Motor neuron (in vitro differentiated cells): ENCODE results near the gene SPAG7. TPM values are rescaled to one million over a fixed set of nuclear protein-coding genes. Genes with fewer than 3 reads are reported as not detected.
"Not testable (repeated sequence)": the region's sequence is repeated elsewhere in the genome, so short reads cannot be mapped to it uniquely, and the experiment has no call there.

ENCODE experiments used
- ATAC-seq, 8 experiments: fragments of 200-7000 bp; cut with Tn5 transposase; replicated peaks in 6 of 8; 2 replicates each; pipeline ENCODE4 v1.8.0; 2021; ENCODE audit warnings: mild to moderate bottlenecking in 8 of 8, moderate library complexity in 8 of 8
- H3K27ac ChIP-seq, 2 donors: fragments of 250-450 bp; sonication (Bioruptor Pico); 2 replicates each; pipeline ENCODE4 v1.9.0; 2021; ENCODE audit warnings: antibody characterized with exemption in 2 of 2, mild to moderate bottlenecking in 2 of 2, moderate library complexity in 1 of 2
- H3K4me1 ChIP-seq, 2 donors: fragments of 250-450 bp; sonication (Bioruptor Pico); replicated peaks in 1 of 2; 2 replicates each; pipeline ENCODE4 v1.6.1; 2021; ENCODE audit warnings: antibody characterized with exemption in 2 of 2, mild to moderate bottlenecking in 2 of 2, moderate library complexity in 1 of 2
- H3K4me3 ChIP-seq, 5 donors: fragments of 250-450 bp; sonication (Bioruptor Pico); 2 replicates each; pipeline ENCODE4 v1.9.0; 2021; ENCODE audit warnings: antibody characterized with exemption in 5 of 5, mild to moderate bottlenecking in 5 of 5, moderate library complexity in 4 of 5
- WGBS, 10 experiments: fragments of 450-650 bp; shearing (Covaris generic); methylation state at CpG; one replicate each; pipeline ENCODE4 v1.0.0; 2022; 5-methylcytosine and 5-hydroxymethylcytosine counted together
- in situ Hi-C, 9 experiments: fragments of 400-800 bp; cut with MboI; loops; one replicate each; pipeline ENCODE4 v1.15.0; 2021; ENCODE audit warnings: low sequenced_read_pairs in 9 of 9, low pct_unique_long_range_greater_than_20kb in 2 of 9; ENCODE audit not compliant: unreplicated experiment in 9 of 9
- total RNA-seq, 8 experiments: library from RNA; unstranded; fragments of 300-600 nt; gene quantifications; 2 replicates each; pipeline versions ENCODE4 v1.2.3 to v1.2.4, GENCODE V29; 2022

Gene SPAG7
- total RNA-seq, 8 experiments from 2014 or later, result 62.9 to 128 (median 87.9) TPM

DNA sequence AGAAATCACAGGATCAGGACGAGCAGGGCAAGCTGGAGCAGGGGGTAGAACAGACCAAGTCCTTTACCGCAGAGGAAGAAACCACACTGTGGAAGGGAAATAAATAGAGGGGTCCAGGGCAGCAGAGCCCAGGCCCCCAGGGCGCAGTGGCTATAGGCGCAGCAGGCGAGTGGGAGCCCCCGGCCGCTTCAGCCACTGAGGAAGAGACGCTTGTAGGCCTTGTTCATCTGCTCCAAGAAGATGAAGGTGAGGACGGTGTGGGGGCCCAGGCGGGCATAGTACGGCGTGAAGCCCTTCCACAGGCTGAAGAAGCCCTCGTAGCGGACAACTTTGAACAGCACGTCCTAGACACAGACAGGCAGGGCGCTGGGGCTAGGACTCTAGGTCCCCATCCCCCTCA lies 30.1 kb downstream of the SPAG7 start:
- Histone ChIP-seq H3K4me3 (no peak overlapping the region), H3K27ac (no peak overlapping the region), H3K4me1 (peaks cover 14 to 16% of the 10 kb centered on the region in 2 donors)
- ATAC-seq, result no peak
- WGBS, 10 experiments, result 0 to 100% (median 98%) methylated on average over 1 to 10 of the region's 16 CpGs; no CpG with 5 or more reads in 6 of the 10 experiments
- in situ Hi-C loops, result no loop called here

DNA sequence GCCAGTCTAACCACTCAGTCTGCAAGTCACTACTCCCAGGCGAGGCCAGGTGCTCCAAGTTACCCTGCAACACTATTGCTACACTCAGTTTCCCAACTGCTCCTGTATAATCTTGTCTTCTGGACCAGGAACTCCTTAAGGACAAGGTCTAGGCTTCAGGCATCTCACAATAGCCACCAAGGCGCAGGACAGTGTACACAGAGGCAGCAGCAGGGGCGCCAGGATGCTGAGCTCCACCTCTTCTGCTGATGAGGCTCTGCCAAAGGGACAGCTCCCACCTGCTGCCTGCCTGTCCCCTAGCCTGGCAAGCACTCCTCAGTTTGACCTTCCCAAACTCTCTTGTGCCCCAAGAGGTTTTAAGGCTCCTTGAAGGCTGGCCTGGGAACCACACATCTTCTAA lies 31.2 kb downstream of the SPAG7 start:
- WGBS, 10 experiments, result 20 to 100% (median 100%) methylated on average over 1 to 2 of the region's 3 CpGs; no CpG with 5 or more reads in 5 of the 10 experiments
- Histone ChIP-seq H3K4me1 (peaks cover 10 to 13% of the 10 kb centered on the region in 2 donors), H3K27ac (no peak overlapping the region), H3K4me3 (no peak overlapping the region)
- no peak for ATAC-seq
- in situ Hi-C loops, result no loop called here

DNA sequence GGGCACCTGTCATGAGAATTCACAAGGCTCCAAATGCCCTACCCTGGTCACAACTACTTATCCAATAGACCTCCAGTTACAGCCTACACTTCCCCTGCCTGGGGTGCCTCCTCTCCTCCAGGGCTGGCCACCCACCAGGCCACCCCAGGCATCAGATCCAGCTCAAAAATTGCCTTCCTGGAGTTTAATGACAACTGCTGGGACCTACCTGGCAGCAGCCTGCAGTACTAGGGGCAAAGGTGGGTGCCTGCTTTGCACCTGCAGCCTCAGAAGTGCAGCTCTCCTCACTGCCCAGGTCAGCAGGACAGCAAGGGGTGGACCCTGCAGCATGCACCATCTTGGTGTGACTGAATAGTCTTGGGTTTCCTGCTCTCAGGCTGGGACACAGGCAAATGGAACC lies 32.0 kb downstream of the SPAG7 start:
- in situ Hi-C loops, result no loop called here
- Histone ChIP-seq H3K4me1 (peaks cover 6 to 8% of the 10 kb centered on the region in 2 donors), H3K27ac (no peak overlapping the region), H3K4me3 (no peak overlapping the region)
- ATAC-seq, result no peak

DNA sequence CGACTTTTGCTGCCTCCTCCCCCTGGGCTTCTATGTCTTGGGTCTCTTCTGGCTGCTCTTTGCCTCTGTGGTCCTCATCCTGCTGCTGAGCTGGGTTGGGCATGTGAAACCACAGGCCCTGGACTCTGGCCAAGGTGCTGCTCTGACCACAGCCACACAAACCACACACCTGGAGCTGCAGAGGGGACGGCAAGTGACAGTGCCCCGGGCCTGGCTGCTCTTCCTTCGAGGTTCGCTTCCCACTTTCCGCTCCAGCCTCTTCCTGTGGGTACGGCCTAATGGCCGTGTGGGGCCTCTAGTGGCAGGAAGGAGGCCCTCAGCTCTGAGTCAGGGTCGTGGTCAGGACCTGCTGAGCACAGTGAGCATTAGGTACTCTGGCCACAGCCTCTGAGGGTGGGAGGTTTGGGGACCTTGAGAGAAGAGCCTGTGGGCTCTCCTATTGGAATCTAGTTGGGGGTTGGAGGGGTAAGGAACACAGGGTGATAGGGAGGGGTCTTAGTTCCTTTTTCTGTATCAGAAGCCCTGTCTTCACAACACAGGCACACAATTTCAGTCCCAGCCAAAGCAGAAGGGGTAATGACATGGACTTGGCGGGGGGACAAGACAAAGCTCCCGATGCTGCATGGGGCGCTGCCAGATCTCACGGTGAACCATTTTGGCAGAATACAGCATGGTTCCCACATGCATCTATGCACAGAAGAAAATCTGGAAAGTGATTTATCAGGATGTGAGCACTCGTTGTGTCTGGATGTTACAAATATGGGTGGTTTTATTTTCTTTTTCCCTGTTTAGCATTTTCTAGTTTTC lies 33.2 kb downstream of the SPAG7 start:
- no peak overlapping the region for H3K4me3 ChIP-seq
- ATAC-seq, result peak in 3 of 8 experiments; percentile 48 to 76 (median 52)
- 8 to 100% (median 56%) methylated on average over 1 to 4 of the region's 14 CpGs; no CpG with 5 or more reads in 2 of the 10 experiments for WGBS, 10 experiments
- peaks cover 6 to 8% of the 10 kb centered on the region in 2 donors for H3K4me1 ChIP-seq
- H3K27ac ChIP-seq, result no peak overlapping the region
- in situ Hi-C loops, result no loop called here

DNA sequence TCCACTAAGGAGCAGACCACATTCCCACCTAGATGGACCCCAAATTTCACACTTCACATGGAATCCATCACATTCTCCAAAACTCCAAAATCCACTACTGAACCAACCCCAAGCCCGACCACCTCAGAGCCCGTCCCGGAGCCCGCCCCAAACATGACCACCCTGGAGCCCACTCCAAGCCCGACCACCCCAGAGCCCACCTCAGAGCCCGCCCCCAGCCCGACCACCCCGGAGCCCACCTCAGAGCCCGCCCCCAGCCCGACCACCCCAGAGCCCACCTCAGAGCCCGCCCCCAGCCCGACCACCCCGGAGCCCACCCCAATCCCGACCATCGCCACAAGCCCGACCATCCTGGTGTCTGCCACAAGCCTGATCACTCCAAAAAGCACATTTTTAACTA lies 34.0 kb downstream of the SPAG7 start:
- Histone ChIP-seq H3K4me3 (no peak overlapping the region), H3K4me1 (peaks cover 3 to 4% of the 10 kb centered on the region in 2 donors), H3K27ac (no peak overlapping the region)
- ATAC-seq, result no peak
- in situ Hi-C loops, result no loop called here
- no CpG with 5 or more reads among the region's 16 CpGs for WGBS, 10 experiments

DNA sequence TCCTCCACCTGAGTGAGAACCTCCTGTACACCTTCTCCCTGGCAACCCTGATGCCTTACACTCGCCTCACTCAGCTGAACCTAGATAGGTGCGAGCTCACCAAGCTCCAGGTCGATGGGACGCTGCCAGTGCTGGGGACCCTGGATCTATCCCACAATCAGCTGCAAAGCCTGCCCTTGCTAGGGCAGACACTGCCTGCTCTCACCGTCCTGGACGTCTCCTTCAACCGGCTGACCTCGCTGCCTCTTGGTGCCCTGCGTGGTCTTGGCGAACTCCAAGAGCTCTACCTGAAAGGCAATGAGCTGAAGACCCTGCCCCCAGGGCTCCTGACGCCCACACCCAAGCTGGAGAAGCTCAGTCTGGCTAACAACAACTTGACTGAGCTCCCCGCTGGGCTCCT lies 34.9 kb downstream of the SPAG7 start:
- no peak for ATAC-seq
- in situ Hi-C loops, result no loop called here
- Histone ChIP-seq H3K27ac (no peak overlapping the region), H3K4me1 (no peaks in the 10 kb centered on the region), H3K4me3 (no peak overlapping the region)
- WGBS, 10 experiments, result 80 to 90% (median 83%) methylated on average over 1 to 8 of the region's 12 CpGs; no CpG with 5 or more reads in 5 of the 10 experiments

DNA sequence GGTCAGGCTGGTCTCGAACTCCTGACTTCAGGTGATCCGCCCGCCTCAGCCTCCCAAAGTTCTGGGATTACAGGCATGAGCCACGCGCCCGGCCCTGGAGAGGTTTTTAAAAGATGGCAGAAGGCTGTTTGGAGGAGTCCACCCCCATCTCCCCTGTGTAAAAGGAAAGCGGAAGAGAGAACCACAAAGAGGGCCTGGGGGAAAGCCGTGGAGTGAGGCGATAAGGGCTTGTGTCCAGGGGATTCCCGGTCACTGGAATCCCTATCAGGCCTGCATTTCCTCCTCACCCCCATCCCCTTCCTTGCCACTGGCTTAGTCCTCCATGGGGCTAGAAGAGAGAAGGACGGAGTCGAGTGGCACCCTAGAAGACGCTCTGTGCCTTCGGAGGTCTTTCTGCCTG lies 35.7 kb downstream of the SPAG7 start, which contains the start of gene GP1BA:
GP1BA (plus strand) TSS at position 315 of the 400 bp plus-strand sequence. CDS start 328 bp downstream, outside the sequence.
- Histone ChIP-seq H3K4me3 (no peak within 1 kb of the TSS), H3K4me1 (peaks cover 0 to 2% of the 10 kb centered on the region in 2 donors), H3K27ac (no peak within 1 kb of the TSS)
- 88 to 100% (median 93%) methylated on average over 1 to 6 of the region's 14 CpGs; no CpG with 5 or more reads in 5 of the 10 experiments for WGBS, 10 experiments
- ATAC-seq, result no peak
- in situ Hi-C loops, result no loop called here

DNA sequence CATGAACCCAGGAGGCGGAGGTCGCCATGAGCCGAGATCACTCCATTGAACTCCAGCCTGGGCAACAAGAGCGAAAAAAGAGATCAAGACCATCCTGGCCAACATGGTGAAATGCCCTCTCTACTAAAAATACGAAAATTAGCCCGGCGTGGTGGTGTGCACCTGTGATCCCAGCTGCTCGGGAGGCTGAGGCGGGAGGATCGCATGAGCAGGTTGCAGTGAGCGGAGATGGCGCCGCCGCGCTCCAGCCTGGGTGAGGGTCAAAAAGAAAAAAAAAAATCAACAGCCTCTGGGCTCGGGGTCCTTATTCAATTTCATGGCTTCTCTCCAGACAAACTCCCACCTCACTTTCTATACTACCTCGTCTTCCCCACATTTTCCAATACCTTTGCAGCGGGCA lies 38.7 kb downstream of the SPAG7 start:
- in situ Hi-C loops, result no loop called here
- H3K4me3 ChIP-seq, result no peak overlapping the region
- H3K27ac ChIP-seq, result no peak overlapping the region
- ATAC-seq, result no peak
- WGBS, 10 experiments, result 79 to 100% (median 96%) methylated on average over 2 to 10 of the region's 18 CpGs; no CpG with 5 or more reads in 2 of the 10 experiments
- peaks cover 0 to 3% of the 10 kb centered on the region in 2 donors for H3K4me1 ChIP-seq

DNA sequence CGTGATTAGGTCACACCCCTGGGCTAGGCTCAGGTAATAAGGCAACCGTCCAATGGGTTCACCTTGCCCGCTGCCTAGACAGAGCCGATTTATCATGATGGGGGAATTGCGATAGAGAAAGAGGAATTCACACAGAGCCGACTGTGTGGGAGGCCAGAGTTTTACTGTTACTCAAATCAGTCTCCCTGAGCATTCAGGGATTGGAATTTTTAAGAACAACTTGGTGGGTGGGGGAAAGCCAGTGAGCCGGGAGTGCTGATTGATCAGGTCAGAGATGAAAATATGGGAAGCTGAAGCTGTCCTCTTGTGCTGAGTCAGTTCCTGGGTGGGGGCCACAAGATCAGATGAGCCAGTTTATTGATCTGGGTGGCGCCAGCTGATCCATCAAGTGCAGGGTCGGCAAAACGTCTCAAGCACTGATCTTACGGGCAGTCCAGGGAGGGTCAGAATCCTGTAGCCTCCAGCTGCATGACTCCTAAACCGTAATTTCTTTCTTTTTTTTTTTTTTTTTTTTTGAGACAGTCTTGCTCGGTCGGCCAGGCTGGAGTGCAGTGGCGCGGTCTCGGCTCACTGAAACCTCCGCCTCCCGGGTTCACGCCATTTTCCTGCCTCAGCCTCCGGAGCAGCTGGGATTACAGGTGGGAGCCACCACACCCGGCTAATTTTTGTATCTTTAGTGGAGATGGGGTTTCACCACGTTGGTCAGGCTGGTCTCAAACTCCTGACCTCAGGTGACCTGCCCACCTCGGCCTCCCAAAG lies 40.9 kb downstream of the SPAG7 start:
- H3K4me1 ChIP-seq, H3K4me3 ChIP-seq, in situ Hi-C loops, H3K27ac ChIP-seq: not testable (repeated sequence)
- WGBS, 10 experiments, result 54 to 94% (median 78%) methylated on average over 5 to 15 of the region's 24 CpGs; no CpG with 5 or more reads in 3 of the 10 experiments
- peak in 3 of 8 experiments; percentile 41 to 60 (median 47) for ATAC-seq

DNA sequence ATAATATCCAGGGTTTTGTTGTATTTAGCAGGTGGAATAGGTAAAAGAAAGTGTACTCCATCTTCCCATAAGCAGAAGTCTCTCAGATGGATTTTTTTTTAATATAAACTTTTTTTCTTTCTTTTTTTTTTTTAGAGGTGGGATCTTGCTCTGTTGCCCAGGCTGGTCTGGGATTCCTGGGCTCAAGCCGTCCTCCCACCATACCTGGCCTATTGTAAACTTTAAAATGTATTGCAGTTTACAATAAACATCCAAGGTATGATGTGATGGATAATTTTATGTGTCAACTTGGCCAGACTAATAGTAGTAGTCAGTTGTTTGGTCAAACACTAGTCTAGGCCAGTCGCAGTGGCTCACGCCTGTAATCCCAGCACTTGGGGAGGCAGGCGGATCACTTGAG lies 46.3 kb downstream of the SPAG7 start:
- H3K4me3 ChIP-seq, result no peak overlapping the region
- H3K4me1 ChIP-seq, result no peaks in the 10 kb centered on the region
- WGBS, 10 experiments, result 77 to 100% (median 85%) methylated on average over 1 to 4 of the region's 4 CpGs; no CpG with 5 or more reads in 3 of the 10 experiments
- in situ Hi-C loops, result loop anchor here in 2 of 9 experiments (25.0 kb wide), 1 partner anchor 141 kb away; no protein-coding TSS in a partner anchor
- no peak for ATAC-seq
- H3K27ac ChIP-seq, result no peak overlapping the region

DNA sequence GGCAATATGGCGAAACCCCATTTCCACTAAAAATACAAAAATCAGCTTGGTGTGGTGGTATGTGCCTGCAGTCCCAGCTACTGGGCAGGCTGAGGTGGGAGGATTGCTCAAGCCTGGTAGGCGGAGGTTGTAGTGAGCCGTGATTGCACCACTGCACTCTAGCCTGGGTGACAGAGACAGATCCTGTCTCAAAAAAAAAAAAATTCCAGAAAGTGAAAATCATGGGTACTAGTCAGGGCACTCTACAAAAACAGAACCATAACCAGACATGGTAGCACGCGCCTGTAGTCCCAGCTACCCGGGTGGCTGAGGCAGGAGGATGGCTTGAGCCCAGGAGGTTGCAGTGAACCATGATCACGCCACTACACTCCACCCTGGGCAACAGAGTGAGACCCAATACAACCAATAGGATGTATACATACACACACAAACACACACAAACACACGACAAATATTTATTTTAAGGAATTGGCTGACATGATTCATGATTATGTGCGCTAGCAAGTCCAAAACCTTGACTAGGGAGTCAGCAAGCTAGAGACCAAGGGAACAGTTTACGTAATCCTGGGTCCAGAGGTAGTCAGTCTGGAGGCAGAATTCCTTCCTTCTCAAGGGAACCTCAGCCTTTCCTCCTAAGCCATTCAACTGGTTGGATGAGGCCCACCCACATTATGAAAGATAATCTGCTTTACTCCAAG lies 47.1 kb downstream of the SPAG7 start:
- no peak overlapping the region for H3K4me3 ChIP-seq
- H3K4me1 ChIP-seq, result no peaks in the 10 kb centered on the region
- 60 to 100% (median 81%) methylated on average over 1 to 8 of the region's 10 CpGs for WGBS, 10 experiments
- in situ Hi-C loops, result loop anchor here in 2 of 9 experiments (25.0 kb wide), 1 partner anchor 142 kb away; no protein-coding TSS in a partner anchor
- ATAC-seq, result peak in 2 of 8 experiments; percentile 31 to 48
- H3K27ac ChIP-seq, result no peak overlapping the region

DNA sequence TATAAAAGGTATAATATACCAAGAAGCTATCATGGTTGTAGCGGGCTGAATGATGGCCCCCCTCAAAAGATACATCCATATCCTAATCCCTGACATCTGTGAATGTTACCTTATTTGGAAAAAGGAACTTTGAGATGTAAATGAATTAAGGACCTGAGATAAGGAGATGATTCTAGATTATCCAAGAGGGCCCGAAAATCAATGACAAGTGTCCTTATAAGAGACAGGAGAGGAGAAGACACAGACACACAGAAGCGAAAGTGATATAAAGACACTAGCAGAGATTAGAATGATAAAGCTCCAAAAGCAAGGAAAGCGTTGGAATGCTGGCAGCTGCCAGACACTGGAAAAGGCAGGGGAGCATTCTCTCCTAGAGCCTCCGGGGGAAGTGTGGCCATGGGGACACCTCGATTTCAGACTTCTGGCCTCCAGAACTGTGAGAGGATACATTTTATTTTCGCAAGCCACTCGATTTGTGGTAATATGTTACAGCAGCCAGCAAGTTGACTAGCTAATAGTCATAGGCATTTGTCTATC lies 48.0 kb downstream of the SPAG7 start:
- ATAC-seq, result no peak
- H3K27ac ChIP-seq, result no peak overlapping the region
- 41 to 86% (median 71%) methylated on average over 3 to 7 of the region's 8 CpGs for WGBS, 10 experiments
- no peak overlapping the region for H3K4me3 ChIP-seq
- in situ Hi-C loops, result loop anchor here in 2 of 9 experiments (25.0 kb wide), 1 partner anchor 143 kb away; no protein-coding TSS in a partner anchor
- H3K4me1 ChIP-seq, result no peaks in the 10 kb centered on the region
